Gastroesophageal sphincter (tissue), 4 donors: ENCODE data around the gene TNFAIP8. TPM values are rescaled to one million over a fixed set of nuclear protein-coding genes. Genes with fewer than 3 reads are reported as not detected.
"Not testable (repeated sequence)": the region's sequence is repeated elsewhere in the genome, so short reads cannot be mapped to it uniquely, and the experiment has no call there.

Experiments
- ATAC-seq: fragments of 150-250 bp; one replicate; pipeline ENCODE4 v1.9.1; 2016; ENCODE audit warnings: mild to moderate bottlenecking, moderate library complexity
- H3K27ac ChIP-seq, 4 donors: fragments of 200-600 bp; sonication (generic) in 3 of 4; 1 replicate in 3 of 4; 2 replicates in 1 of 4; pipeline ENCODE4 v1.5.1; 2016 to 2019
- H3K27me3 ChIP-seq: fragments of 200-600 bp; sonication (generic); one replicate; pipeline ENCODE4 v1.5.1; 2019
- H3K36me3 ChIP-seq, 2 donors: fragments of 200-600 bp; sonication (generic); one replicate each; pipeline ENCODE4 v1.5.1; 2019; ENCODE audit warnings: control low read depth in 1 of 2
- H3K4me1 ChIP-seq, 3 donors: fragments of 200-600 bp; sonication (generic); 1 replicate in 2 of 3; 2 replicates in 1 of 3; pipeline ENCODE4 v1.5.1; 2016 to 2019; ENCODE audit warnings: control low read depth in 2 of 3
- H3K4me3 ChIP-seq, 2 donors: fragments of 200-600 bp; sonication (generic); one replicate each; pipeline ENCODE4 v1.5.1; 2019; ENCODE audit warnings: mild to moderate bottlenecking in 1 of 2, moderate library complexity in 1 of 2
- H3K9me3 ChIP-seq, 3 donors: fragments of 200-600 bp; sonication (generic); one replicate each; pipeline ENCODE4 v1.5.1; 2017 to 2019; ENCODE audit warnings: control low read depth in 2 of 3
- CTCF ChIP-seq, 4 experiments: fragments of 200-600 bp in 2 of 4; fragments of 450-650 bp in 2 of 4; sonication (generic) in 1 of 4; IDR thresholded peaks; one replicate each; pipeline ENCODE4 v1.5.1; 2017 to 2019; ENCODE audit warnings: antibody characterized with exemption in 4 of 4, mild to moderate bottlenecking in 2 of 4, moderate library complexity in 2 of 4
- EP300 ChIP-seq: sonication (generic); formaldehyde crosslinking; IDR thresholded peaks from one replicate; pipeline ENCODE4 v1.6.1; 2017; ENCODE audit warnings: antibody characterized with exemption, mild to moderate bottlenecking
- POLR2A ChIP-seq, 2 donors: fragments of 450-650 bp; IDR thresholded peaks; one replicate each; pipeline ENCODE4 v1.6.1; 2017; ENCODE audit warnings: antibody characterized with exemption in 2 of 2, mild to moderate bottlenecking in 2 of 2, moderate library complexity in 1 of 2
- POLR2AphosphoS5 ChIP-seq: sonication (generic); formaldehyde crosslinking; IDR thresholded peaks from one replicate; pipeline ENCODE4 v1.6.1; 2017; ENCODE audit warnings: antibody characterized with exemption
- WGBS, 2 donors: methylation state at CpG; one replicate each; pipeline ENCODE4 v1.1.5; 2018; ENCODE audit warnings: low coverage in 1 of 2; 5-methylcytosine and 5-hydroxymethylcytosine counted together
- total RNA-seq, 4 donors: library from RNA; depleted of rRNA; stranded (reverse); fragments of >200 nt; gene quantifications; one replicate each; pipeline ENCODE4 v1.1.0, GENCODE V29; 2016

The TNFAIP8 gene
- total RNA-seq, 4 donors from 2014 or later: 25.4 to 76.7 (median 31.6) TPM

- Histone ChIP-seq H3K4me3 (no peak overlapping the region), H3K27me3 (peaks cover 14% of the 10 kb centered on the region), H3K27ac (no peak overlapping the region), H3K4me1 (no peaks in the 10 kb centered on the region), H3K36me3 (no peaks in the 10 kb centered on the region), H3K9me3 (no peaks in the 10 kb centered on the region)
- ATAC-seq: no peak
- TF ChIP-seq POLR2AphosphoS5 (no peak), POLR2A (IDR thresholded peaks at IDR 0.05) (no peak), CTCF (IDR thresholded peaks at IDR 0.05) (peak in 2 of 4 experiments; percentile 42 to 58)
- WGBS, 2 donors: 62% methylated on average over 3 to 4 of the region's 8 CpGs
Measured at GRCh38 chr5:119435436-119436132, 79.8 kb downstream of the TNFAIP8 start.

- peaks cover 14% of the 10 kb centered on the region for H3K27me3 ChIP-seq
- not testable (repeated sequence) for H3K27ac ChIP-seq, H3K4me1 ChIP-seq, H3K36me3 ChIP-seq, H3K9me3 ChIP-seq, ATAC-seq, H3K4me3 ChIP-seq
- 83 to 97% methylated on average over 3 of the region's 3 CpGs for WGBS, 2 donors
Measured at GRCh38 chr5:119437785-119438586, 82.2 kb downstream of the TNFAIP8 start.

GRCh38 chr5:119438587-119438917 lies 82.7 kb downstream of the TNFAIP8 start:
- H3K4me3 ChIP-seq, H3K4me1 ChIP-seq, H3K36me3 ChIP-seq, ATAC-seq, H3K9me3 ChIP-seq, H3K27ac ChIP-seq: not testable (repeated sequence)
- H3K27me3 ChIP-seq: peaks cover 14% of the 10 kb centered on the region
- 20 to 40% methylated on average over 1 of the region's 1 CpG for WGBS, 2 donors

- WGBS, 2 donors: 63 to 77% methylated on average over 7 of the region's 8 CpGs
- Histone ChIP-seq H3K9me3 (no peaks in the 10 kb centered on the region), H3K27me3 (peaks cover 14% of the 10 kb centered on the region), H3K27ac (no peak overlapping the region), H3K4me1 (no peaks in the 10 kb centered on the region), H3K4me3 (no peak overlapping the region), H3K36me3 (no peaks in the 10 kb centered on the region)
- no peak for ATAC-seq
- TF ChIP-seq POLR2AphosphoS5 (no peak), EP300 (no peak), CTCF (IDR thresholded peaks at IDR 0.05) (no peak), POLR2A (IDR thresholded peaks at IDR 0.05) (no peak)
Measured at GRCh38 chr5:119439140-119439631, 83.4 kb downstream of the TNFAIP8 start.

GRCh38 chr5:119439632-119440031 lies 83.8 kb downstream of the TNFAIP8 start:
- H3K27me3 ChIP-seq: peaks cover 14% of the 10 kb centered on the region
- not testable (repeated sequence) for H3K27ac ChIP-seq, H3K4me1 ChIP-seq, H3K9me3 ChIP-seq, ATAC-seq, H3K36me3 ChIP-seq, H3K4me3 ChIP-seq
- 71% methylated on average over 1 of the region's 3 CpGs; no CpG with 5 or more reads in 1 of the 2 donors for WGBS, 2 donors

- H3K9me3 ChIP-seq, ATAC-seq, H3K36me3 ChIP-seq, H3K27ac ChIP-seq, H3K27me3 ChIP-seq, H3K4me3 ChIP-seq, H3K4me1 ChIP-seq: not testable (repeated sequence)
- 83 to 93% methylated on average over 4 of the region's 4 CpGs for WGBS, 2 donors
Measured at GRCh38 chr5:119444643-119445042, 88.8 kb downstream of the TNFAIP8 start.

GRCh38 chr5:119445544-119445943 lies 89.7 kb downstream of the TNFAIP8 start:
- Histone ChIP-seq H3K27me3 (no peaks in the 10 kb centered on the region), H3K27ac (no peak overlapping the region), H3K9me3 (peaks cover 0 to 7% (median 0%) of the 10 kb centered on the region in 3 donors), H3K36me3 (no peaks in the 10 kb centered on the region), H3K4me1 (no peaks in the 10 kb centered on the region), H3K4me3 (no peak overlapping the region)
- WGBS, 2 donors: 38 to 66% methylated on average over 9 to 12 of the region's 13 CpGs
- ATAC-seq: no peak
- no peak for TF ChIP-seq POLR2AphosphoS5
- no peak for TF ChIP-seq POLR2A (IDR thresholded peaks at IDR 0.05)
- TF ChIP-seq EP300: no peak
- no peak for TF ChIP-seq CTCF (IDR thresholded peaks at IDR 0.05)
